ENCODE data around the gene CA6.
"Not testable (repeated sequence)": the region's sequence is repeated elsewhere in the genome, so short reads cannot be mapped to it uniquely, and the experiment has no call there.

Gene CA6

GRCh38 chr1:9018333-9018732, 72.7 kb downstream of the CA6 start:
- Mint-ChIP-seq H3K9me3 (no peaks in the 10 kb centered on the region), H3K27me3 (ENCODE audit: low read depth, poor library complexity) (peaks cover 7% of the 10 kb centered on the region), H3K4me1 (peaks cover 74% of the 10 kb centered on the region), H3K36me3 (ENCODE audit: low read depth) (no peaks in the 10 kb centered on the region), H3K27ac (peak overlapping the region; percentile 89), H3K4me3 (no peak overlapping the region)
- no peak for DNase-seq
- TF ChIP-seq, protein P1, sequence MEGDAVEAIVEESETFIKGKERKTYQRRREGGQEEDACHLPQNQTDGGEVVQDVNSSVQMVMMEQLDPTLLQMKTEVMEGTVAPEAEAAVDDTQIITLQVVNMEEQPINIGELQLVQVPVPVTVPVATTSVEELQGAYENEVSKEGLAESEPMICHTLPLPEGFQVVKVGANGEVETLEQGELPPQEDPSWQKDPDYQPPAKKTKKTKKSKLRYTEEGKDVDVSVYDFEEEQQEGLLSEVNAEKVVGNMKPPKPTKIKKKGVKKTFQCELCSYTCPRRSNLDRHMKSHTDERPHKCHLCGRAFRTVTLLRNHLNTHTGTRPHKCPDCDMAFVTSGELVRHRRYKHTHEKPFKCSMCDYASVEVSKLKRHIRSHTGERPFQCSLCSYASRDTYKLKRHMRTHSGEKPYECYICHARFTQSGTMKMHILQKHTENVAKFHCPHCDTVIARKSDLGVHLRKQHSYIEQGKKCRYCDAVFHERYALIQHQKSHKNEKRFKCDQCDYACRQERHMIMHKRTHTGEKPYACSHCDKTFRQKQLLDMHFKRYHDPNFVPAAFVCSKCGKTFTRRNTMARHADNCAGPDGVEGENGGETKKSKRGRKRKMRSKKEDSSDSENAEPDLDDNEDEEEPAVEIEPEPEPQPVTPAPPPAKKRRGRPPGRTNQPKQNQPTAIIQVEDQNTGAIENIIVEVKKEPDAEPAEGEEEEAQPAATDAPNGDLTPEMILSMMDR (IDR thresholded peaks at IDR 0.05) = no peak

GRCh38 chr1:9019896-9020295, 74.2 kb downstream of the CA6 start:
- TF ChIP-seq, protein P1 (IDR thresholded peaks at IDR 0.05) = no peak
- H3K4me1 Mint-ChIP-seq = peaks cover 65% of the 10 kb centered on the region
- H3K4me3 Mint-ChIP-seq = peak overlapping the region; percentile 32
- no peaks in the 10 kb centered on the region for H3K36me3 Mint-ChIP-seq (ENCODE audit: low read depth)
- H3K27ac Mint-ChIP-seq = peak overlapping the region; percentile 8
- peaks cover 7% of the 10 kb centered on the region for H3K27me3 Mint-ChIP-seq (ENCODE audit: low read depth, poor library complexity)
- H3K9me3 Mint-ChIP-seq = no peaks in the 10 kb centered on the region
- DNase-seq = no peak

DNA sequence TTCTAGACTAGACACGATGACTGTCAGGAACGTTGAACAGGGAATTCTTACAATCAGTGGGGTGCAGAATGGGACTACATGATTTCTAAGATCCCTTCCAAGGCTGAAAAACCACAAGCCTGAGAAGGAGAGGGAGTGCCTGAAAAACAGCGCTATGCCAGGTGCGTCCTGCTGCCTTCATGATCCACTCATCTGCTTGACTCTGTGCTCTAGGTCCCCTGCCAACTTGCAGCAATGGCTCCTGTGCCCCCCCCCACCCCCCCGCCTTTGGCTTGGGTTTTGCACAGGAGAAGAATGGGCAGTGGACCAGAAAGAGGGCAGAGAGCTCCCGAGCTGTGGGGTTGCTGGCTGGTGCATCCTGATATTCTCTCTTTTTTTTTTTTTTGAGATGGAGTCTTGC, 74.6 kb downstream of the CA6 start:
- TF ChIP-seq, protein P1 (IDR thresholded peaks at IDR 0.05) = no peak
- no peak overlapping the region for H3K4me3 Mint-ChIP-seq
- H3K9me3 Mint-ChIP-seq = no peaks in the 10 kb centered on the region
- H3K27me3 Mint-ChIP-seq (ENCODE audit: low read depth, poor library complexity) = peaks cover 7% of the 10 kb centered on the region
- peaks cover 61% of the 10 kb centered on the region for H3K4me1 Mint-ChIP-seq
- DNase-seq = no peak
- H3K36me3 Mint-ChIP-seq (ENCODE audit: low read depth) = no peaks in the 10 kb centered on the region
- no peak overlapping the region for H3K27ac Mint-ChIP-seq

GRCh38 chr1:9022026-9022738, 76.5 kb downstream of the CA6 start:
- not testable (repeated sequence) for H3K27ac Mint-ChIP-seq; H3K36me3 Mint-ChIP-seq (ENCODE audit: low read depth); H3K9me3 Mint-ChIP-seq; H3K4me3 Mint-ChIP-seq; H3K27me3 Mint-ChIP-seq (ENCODE audit: low read depth, poor library complexity); DNase-seq
- peaks cover 49% of the 10 kb centered on the region for H3K4me1 Mint-ChIP-seq

- H3K9me3 Mint-ChIP-seq = no peaks in the 10 kb centered on the region
- peaks cover 43% of the 10 kb centered on the region for H3K4me1 Mint-ChIP-seq
- H3K27ac Mint-ChIP-seq = no peak overlapping the region
- DNase-seq = no peak
- peaks cover 7% of the 10 kb centered on the region for H3K27me3 Mint-ChIP-seq (ENCODE audit: low read depth, poor library complexity)
- TF ChIP-seq, protein P1 (IDR thresholded peaks at IDR 0.05) = no peak
- no peak overlapping the region for H3K4me3 Mint-ChIP-seq
- no peaks in the 10 kb centered on the region for H3K36me3 Mint-ChIP-seq (ENCODE audit: low read depth)
These were observed 77.1 kb downstream of the CA6 start for GRCh38 chr1:9022773-9023172.

Data from nephron progenitor cell (in vitro differentiated cells).